H1 (cell line): ENCODE measurements around the gene MAP3K14.

Experiments
- CEBPB ChIP-seq: IDR thresholded peaks from 2 replicates; pipeline ENCODE4 v1.6.1; 2012; ENCODE audit warnings: low read depth, low read length
- CTCF ChIP-seq, 3 experiments: IDR thresholded peaks; 1 replicate in 2 of 3; 2 replicates in 1 of 3; pipeline versions ENCODE4 v1.5.1 to v1.6.1; 2011; ENCODE audit warnings: low read length in 3 of 3, mild to moderate bottlenecking in 3 of 3, inconsistent platforms in 2 of 3, low read depth in 1 of 3, moderate library complexity in 1 of 3; ENCODE audit not compliant: insufficient read depth in 1 of 3; ENCODE audit errors: control extremely low read depth in 1 of 3
- HDAC6 ChIP-seq: IDR thresholded peaks from one replicate; pipeline ENCODE4 v1.7.1; 2012; ENCODE audit warnings: low read depth, mild to moderate bottlenecking, inconsistent platforms, low read length, moderate library complexity
- POLR2A ChIP-seq, 2 experiments: IDR thresholded peaks; 1 replicate in 1 of 2; 2 replicates in 1 of 2; pipeline ENCODE4 v1.6.1; 2011; ENCODE audit warnings: low read depth in 2 of 2, low read length in 2 of 2, mild to moderate bottlenecking in 2 of 2; ENCODE audit errors: control extremely low read depth in 1 of 2
- POLR2AphosphoS5 ChIP-seq: IDR thresholded peaks from 2 replicates; pipeline ENCODE4 v1.6.1; 2011; ENCODE audit warnings: low read depth, low read length
- SP2 ChIP-seq: IDR thresholded peaks from 2 replicates; pipeline ENCODE4 v1.6.1; 2012; ENCODE audit warnings: mild to moderate bottlenecking, low read length, inconsistent platforms
- ZNF274 ChIP-seq: IDR thresholded peaks from 2 replicates; pipeline ENCODE4 v1.7.0; 2012; ENCODE audit warnings: low read length, borderline replicate concordance; ENCODE audit errors: extremely low read depth

- TF ChIP-seq POLR2A (IDR thresholded peaks at IDR 0.05; ENCODE audit: control extremely low read depth in 1 of 2, low read depth in 2 of 2, low read length in 2 of 2) (no peak), CTCF (IDR thresholded peaks at IDR 0.05; ENCODE audit: control extremely low read depth in 1 of 3, insufficient read depth in 1 of 3, low read depth in 1 of 3, low read length in 3 of 3) (no peak), HDAC6 (no peak), ZNF274 (no peak), SP2 (no peak), POLR2AphosphoS5 (no peak), CEBPB (no peak)
These were observed 28.9 kb upstream of the MAP3K14 start for GRCh38 chr17:45345554-45346215.
